HCT116 (cell line): Measurements from ENCODE around the gene RFX3.

Source experiments
- CEBPB ChIP-seq: IDR thresholded peaks from 2 replicates; pipeline ENCODE4 v1.6.1; 2012; ENCODE audit warnings: low read depth
- CTCF ChIP-seq, 3 experiments: fragments of 200-600 bp in 1 of 3; sonication (generic) in 1 of 3; IDR thresholded peaks in 2 of 3; conservative IDR thresholded peaks in 1 of 3; 2 replicates each; pipeline ENCODE4 v1.5.1; 2012 to 2017; ENCODE audit warnings: low read depth in 2 of 3, low read length in 2 of 3, antibody characterized with exemption in 1 of 3, borderline replicate concordance in 1 of 3, control low read depth in 1 of 3, mild to moderate bottlenecking in 1 of 3, mixed read lengths in 1 of 3, mixed run types in 1 of 3, moderate library complexity in 1 of 3; ENCODE audit not compliant: insufficient read depth in 1 of 3
- EZH2 ChIP-seq: fragments of 200-600 bp; sonication (generic); IDR thresholded peaks from 2 replicates; pipeline ENCODE4 v1.6.1; 2017; ENCODE audit warnings: antibody characterized with exemption, mixed run types
- EZH2phosphoT487 ChIP-seq: fragments of 200-600 bp; IDR thresholded peaks from 2 replicates; pipeline ENCODE4 v1.6.1; 2018; ENCODE audit warnings: antibody characterized with exemption, borderline replicate concordance
- MAX ChIP-seq: IDR thresholded peaks from 2 replicates; pipeline ENCODE4 v1.6.1; 2012
- POLR2A ChIP-seq: IDR thresholded peaks from 2 replicates; pipeline ENCODE4 v1.7.0; 2011; ENCODE audit warnings: borderline replicate concordance; ENCODE audit not compliant: insufficient read depth, insufficient read length; ENCODE audit errors: extremely low read depth
- POLR2AphosphoS5 ChIP-seq: IDR thresholded peaks from 2 replicates; pipeline ENCODE4 v1.6.1; 2011; ENCODE audit warnings: mild to moderate bottlenecking, low read depth, low read length, moderate library complexity
- TCF7L2 ChIP-seq: IDR thresholded peaks from 2 replicates; pipeline ENCODE4 v1.7.0; 2011; ENCODE audit warnings: borderline replicate concordance, inconsistent platforms; ENCODE audit not compliant: insufficient read depth, insufficient read length; ENCODE audit errors: extremely low read depth

GRCh38 chr9:3548648-3549047, 22.8 kb upstream of the RFX3 start:
- no peak for TF ChIP-seq POLR2AphosphoS5
- TF ChIP-seq CEBPB = no peak
- no peak for TF ChIP-seq CTCF (IDR thresholded peaks at IDR 0.05 in 2 of 3, conservative IDR thresholded peaks at IDR 0.05 in 1 of 3; ENCODE audit: borderline replicate concordance in 1 of 3, insufficient read depth in 1 of 3, low read depth in 2 of 3, low read length in 2 of 3)
- TF ChIP-seq POLR2A = no peak
- TF ChIP-seq TCF7L2 = no peak
- TF ChIP-seq MAX = no peak
- no peak for TF ChIP-seq EZH2
- TF ChIP-seq EZH2phosphoT487 = no peak
